GM19043 (cell line): ENCODE measurements around the gene CDH22.

Experiments
- ATAC-seq: cut with Tn5 transposase; IDR thresholded peaks from one replicate; pipeline ENCODE4 v1.9.1; 2021; ENCODE audit warnings: low read depth; ENCODE audit not compliant: unreplicated experiment

CDH22 gene

DNA sequence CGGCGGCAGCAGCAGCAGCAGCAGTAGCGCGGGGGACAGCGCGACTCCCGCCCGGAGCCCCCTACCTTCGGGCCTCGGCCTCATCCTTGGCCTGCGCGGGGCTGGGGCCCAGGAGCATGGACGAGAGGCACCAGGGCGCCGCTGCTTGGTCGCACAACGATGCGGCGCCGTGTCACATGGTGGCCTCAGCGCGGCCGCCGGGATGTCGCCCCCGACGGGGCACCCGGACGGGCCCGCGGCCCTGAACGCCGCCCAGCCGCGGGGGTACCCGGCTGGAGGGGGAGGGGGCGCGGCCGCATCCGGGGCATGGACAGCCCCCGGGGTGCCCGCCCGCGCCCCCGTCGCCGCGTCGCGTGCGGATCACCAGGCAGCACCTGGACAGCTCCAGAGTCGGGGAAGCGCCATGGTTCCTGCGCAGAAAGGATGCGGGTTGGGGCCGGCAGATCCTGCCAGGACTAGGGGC lies 57.1 kb downstream of the CDH22 start:
- ATAC-seq = no peak

GRCh38 chr20:46250772-46251171 lies 57.5 kb downstream of the CDH22 start:
- no peak for ATAC-seq

DNA sequence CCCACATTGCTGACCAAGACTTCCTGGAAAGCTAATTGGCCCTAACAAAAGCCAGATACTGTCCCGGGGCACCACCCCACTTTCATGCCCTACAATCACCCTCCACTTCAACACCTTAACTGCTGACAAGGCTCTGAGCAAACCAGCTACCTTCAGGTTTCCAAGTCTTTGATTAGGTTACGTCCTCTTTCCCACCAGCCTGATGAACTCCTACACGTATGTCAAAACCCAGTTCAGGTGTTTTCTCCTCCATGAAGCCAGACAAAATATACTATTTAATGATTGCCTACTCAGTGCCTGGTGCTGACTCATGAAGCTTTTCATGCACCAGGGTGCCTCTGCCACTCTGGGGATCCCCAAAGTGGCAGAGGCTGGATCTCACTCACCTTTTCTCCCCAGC lies 58.6 kb downstream of the CDH22 start:
- no peak for ATAC-seq

- ATAC-seq = no peak
Observed at GRCh38 chr20:46246559-46246958, 61.7 kb downstream of the CDH22 start.

DNA sequence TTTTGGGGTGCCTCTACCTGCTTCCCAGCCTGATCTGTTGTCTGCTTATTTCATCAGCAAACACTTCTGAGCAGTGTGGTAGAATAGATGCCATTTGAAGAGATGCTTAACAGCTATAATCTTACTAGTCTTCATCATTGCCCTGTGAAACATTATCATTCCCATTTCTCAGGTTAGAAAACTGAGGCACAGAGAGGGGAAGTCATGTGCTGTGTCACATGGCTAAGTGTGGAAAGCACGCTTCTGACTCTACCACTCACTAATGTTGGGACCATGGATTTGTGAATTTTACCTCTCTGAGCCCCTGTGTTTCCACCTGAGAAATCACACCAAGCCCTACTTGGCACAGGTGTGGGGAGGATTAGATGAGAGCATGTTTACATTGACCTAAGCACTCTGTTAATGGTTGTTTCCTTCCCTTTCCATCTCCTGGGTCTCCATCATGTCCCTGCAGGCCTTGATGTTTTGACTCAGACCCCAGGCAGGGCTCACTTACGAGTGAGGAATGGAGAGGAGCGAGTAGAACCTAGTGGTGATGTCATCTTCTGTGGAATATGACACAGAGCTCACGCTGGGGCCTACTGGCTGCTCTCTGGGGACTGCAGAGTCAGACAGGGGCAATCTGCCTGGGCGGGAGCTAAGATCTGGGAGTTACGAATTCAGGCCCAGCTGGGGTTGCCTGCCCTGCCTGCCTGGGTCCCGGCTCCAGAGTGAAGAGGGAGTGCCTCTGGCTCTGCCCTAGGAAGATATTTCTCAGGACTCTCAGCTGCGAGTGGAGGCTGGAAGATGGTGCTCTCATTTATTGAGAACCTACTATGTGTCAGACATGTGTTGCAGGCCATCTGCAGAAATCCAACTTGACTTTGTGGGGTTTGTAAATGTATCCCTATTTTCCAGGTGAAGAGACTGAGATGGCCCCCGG lies 64.3 kb downstream of the CDH22 start:
- ATAC-seq = no peak

DNA sequence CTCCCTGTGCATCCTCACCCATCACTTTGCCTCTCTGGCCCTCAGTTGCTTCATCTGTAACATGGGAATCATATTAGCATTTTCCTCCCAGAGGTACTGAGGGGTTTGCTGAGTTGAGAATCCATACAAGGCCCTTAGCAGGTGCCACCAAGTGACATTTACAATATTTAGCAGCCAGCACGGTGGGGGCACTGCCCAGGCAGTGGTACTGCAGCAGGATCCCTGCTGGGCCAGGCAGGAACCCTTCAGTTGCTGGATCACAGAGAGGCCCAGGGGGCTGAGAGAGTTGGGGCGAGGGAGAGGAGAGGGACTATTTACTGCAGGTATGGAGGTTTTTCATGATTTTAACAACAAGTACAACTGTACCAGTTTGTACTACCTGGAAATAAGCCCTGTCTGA lies 65.9 kb downstream of the CDH22 start:
- ATAC-seq = no peak

DNA sequence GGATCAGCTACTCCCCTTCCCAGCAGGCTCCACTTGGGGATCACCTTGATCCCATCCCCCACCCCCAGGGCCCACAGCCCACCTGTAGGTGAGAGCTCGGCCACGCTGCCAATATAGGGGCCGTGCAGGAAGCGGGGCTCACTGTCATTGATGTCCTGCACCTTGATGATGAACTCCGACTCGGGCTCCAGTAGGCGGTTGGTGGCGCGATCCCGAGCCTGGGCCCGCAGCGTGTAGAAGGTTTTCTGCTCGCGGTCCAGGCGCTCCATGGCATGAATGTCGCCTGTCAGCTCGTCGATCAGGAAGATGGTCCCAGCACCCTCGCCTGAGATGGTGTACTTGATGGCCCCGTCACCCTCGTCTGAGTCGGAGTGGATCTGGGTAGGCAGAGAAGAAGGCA lies 67.4 kb downstream of the CDH22 start:
- no peak for ATAC-seq

GRCh38 chr20:46240065-46240464 lies 68.2 kb downstream of the CDH22 start:
- ATAC-seq = no peak

GRCh38 chr20:46237736-46238135 lies 70.6 kb downstream of the CDH22 start:
- no peak for ATAC-seq

GRCh38 chr20:46237227-46237626 lies 71.1 kb downstream of the CDH22 start:
- ATAC-seq = no peak

DNA sequence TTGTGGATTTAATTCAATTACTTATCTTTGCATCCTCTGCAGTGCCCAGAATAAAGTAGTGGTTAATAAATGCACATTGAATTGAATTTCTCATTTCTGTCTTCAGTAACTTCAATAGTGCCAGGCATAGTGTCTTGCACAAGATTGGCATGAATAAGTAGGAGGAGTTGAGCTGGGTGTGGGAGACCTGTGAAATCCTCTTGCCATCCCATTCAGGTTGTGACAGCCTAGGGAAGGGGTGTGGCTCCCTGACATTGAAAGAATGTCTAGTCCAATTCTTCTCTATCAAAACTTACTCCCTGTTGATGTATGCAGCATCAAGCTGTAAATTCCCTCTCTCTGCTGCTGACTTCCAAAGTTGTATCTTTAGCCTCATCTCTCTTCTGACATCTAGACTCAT lies 73.2 kb downstream of the CDH22 start:
- ATAC-seq = no peak

DNA sequence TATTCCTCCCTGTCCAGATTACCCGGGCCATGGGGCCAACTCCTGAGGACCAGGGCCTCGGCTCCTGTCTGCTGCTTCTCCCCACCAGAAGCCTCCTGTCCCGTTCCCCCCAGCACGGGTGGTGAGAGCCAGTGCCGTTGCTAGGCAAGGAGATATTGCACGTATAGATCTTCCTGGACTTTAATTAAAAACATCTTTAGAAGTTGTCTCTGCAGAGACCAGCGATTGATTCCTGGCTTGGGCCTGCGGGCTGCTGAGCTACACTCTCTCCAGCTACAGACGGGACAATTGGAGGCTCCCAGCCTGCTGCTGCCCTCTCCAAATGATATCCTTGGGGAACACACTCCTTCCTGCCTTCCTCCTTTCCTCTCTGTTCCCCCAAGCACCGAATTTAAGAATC lies 74.6 kb downstream of the CDH22 start:
- no peak for ATAC-seq

- ATAC-seq = no peak
Observed at GRCh38 chr20:46232539-46232938, 75.8 kb downstream of the CDH22 start.

DNA sequence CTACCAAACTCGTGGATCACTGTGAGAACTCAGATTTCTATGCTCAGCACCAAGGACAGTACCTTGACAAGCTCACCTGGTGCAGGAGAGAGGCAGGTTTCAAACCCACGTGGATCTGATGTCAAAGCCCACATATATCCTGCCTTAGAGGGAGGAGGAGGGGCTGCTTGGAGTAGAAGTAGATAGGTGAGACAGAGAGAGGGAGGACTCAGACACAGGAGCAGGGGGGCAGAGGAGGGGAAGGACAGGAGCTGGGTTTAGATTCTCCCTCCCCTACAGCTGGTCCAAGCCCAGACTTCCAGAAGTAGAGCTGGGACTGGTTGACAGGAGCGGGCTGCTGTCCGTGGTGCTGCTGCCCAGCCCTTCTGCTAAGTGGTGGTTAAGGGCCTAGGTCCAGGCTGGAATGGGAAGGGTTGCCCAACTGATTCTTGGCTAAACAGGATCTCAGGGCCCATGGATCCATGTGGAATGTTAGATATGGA lies 77.5 kb downstream of the CDH22 start:
- ATAC-seq = no peak

DNA sequence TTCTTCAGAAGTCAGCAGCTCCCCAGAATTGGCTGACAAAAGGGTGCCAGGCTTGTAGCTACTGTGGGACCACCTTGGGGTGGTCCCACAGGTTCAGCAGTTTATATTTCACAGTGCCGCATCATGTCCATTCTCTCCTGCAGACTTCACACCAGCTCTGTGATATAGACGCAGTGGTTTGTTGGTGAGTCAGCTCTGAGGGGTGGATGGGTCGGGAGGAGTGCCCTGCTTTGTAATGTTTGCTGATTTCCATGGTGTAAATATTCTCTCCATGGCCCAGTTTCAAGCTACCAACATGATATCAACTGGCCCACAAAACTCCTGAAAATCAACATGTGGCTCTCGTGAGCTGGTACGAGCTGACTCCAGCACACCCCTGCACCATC lies 78.2 kb downstream of the CDH22 start:
- ATAC-seq = no peak

DNA sequence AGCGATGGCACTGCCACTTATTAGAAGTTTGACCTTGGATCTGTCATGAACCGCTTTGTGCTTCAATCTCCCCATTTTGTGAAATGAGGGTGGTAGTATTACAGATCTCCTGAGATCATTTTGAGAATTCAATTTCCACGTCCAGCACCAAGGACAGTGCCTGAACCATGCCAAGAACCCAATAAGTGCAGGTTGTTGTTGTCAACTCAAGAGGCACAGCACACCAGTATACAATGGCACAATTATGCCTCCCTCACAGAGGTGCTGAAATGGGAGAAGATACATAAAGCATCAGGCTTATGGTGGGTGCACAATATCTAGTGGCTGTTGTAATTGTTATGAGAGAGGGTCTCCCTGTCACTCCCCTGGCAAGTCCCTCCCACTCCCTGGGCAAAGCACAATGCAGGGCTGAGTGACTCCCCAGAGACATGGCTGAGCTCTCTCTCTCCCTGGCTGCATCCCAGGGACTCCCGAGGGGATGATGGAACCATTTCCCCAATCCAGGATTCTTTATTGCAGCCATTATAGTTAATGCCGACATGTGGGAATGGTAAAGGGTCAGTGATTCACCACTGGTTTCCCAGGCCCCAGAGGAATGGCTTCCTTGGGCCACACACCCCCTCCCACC lies 78.7 kb downstream of the CDH22 start:
- ATAC-seq = no peak

GRCh38 chr20:46228670-46229069 lies 79.6 kb downstream of the CDH22 start:
- ATAC-seq = no peak

- ATAC-seq = no peak
Observed at GRCh38 chr20:46227272-46227767, 81.0 kb downstream of the CDH22 start.

- no peak for ATAC-seq
Observed at GRCh38 chr20:46226602-46227001, 81.7 kb downstream of the CDH22 start.

DNA sequence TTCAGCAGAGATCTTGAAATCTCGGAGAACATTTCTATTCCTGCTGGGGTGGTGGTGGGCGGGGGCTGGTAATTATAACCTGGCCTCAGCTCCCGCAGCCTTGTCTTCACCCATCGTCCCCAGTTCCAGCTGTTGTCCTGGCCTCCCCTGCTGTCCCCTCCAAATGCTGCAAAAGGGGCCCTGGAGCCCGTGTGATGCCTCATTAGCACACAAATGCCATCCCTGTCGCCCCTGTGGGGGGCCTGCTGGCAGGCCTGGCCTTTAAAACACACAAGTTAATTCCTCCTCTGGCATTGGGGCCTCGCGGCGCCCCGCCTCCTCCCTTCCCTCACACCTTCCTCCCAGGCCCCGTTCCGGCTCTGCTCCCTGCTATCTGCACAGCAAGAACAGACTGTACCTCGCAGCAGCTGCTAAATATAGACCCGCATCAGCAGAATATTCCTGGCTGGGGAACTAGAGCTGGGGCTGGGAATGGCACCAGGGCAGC lies 85.7 kb downstream of the CDH22 start:
- no peak for ATAC-seq

DNA sequence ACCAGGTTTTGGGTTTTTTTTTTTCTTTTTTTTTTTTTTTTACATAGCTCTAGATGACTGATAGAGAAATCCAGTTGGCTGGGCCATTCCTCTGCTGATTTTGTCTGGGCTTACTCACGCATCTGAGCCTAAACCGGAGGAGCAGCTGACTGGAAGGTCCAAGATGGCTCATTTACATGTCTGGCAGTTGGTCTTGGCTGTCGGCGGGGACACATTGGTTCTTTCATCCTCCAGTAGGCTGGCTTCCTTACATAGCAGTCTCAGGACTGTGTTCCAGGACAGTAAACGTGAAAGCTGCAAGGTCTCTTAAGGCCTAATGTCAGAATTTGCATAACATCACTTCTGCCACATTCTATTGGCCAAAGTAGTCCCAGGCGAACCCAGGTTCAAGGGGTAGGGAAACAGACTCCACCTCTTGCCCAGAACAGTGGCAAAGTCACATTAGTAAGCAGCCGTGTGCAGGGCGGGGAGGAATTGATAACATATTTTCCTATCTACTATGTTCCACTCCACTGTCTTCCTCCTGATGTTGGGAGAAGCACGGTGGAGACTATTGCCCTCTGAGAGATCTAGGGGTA lies 87.0 kb downstream of the CDH22 start:
- no peak for ATAC-seq
